ENCODE data around the gene TMTC2. TPM values are rescaled to one million over a fixed set of nuclear protein-coding genes. Genes with fewer than 3 reads are reported as not detected.
A peak's percentile ranks its signal among the peaks of the same experiment; 100 is the strongest.

The TMTC2 gene
- total and polyA plus RNA-seq, 2 donors (not counting 3 experiments of a cell fraction or from before 2014, with no cell fraction given), result 4.1 to 7.8 TPM

GRCh38 chr12:82685790-82686167 is 927 bp upstream of the TMTC2 start:
- DNase-seq (ENCODE audit: low read depth, low spot score) (peak; percentile 93), FAIRE-seq (peak; percentile 91)
- H3K79me2 ChIP-seq (ENCODE audit: control insufficient read depth, insufficient read depth, low read length), result no peaks in the 10 kb centered on the region
- no peaks in the 10 kb centered on the region for H3K9me3 ChIP-seq (replicated peaks; ENCODE audit: control insufficient read depth, insufficient read depth, low read length)
- H3K27me3 ChIP-seq (ENCODE audit: control insufficient read depth in 2 of 2, insufficient read depth in 2 of 2, low read length in 2 of 2), result peaks cover 8 to 12% of the 10 kb centered on the region in 2 experiments
- BruUV-seq (replicated peaks), result no TSS peak
- H3K36me3 ChIP-seq (ENCODE audit: control insufficient read depth in 2 of 2, extremely low read depth in 1 of 2, insufficient read depth in 2 of 2, low read length in 2 of 2), result no peaks in the 10 kb centered on the region
- no peak overlapping the region for H3K27ac ChIP-seq (ENCODE audit: insufficient read depth, low read depth, low read length)
- ChIA-PET CTCF (interaction anchor here (0.5 to 4.1 kb wide), 61 partner anchors 10 to 1926 kb away, joined by 3 to 86 read pairs (median 4); partner anchors contain the start of genes CCDC59 and METTL25), POLR2A (interaction anchor here (1.8 kb wide), 1 partner anchor 328 kb away, joined by 6 read pairs; the partner anchor contains the start of genes CCDC59 and METTL25)
- peak overlapping the region; percentile 30 for H3K9ac ChIP-seq (replicated peaks; ENCODE audit: extremely low read depth, insufficient read depth, low read length)
- H3K4me2 ChIP-seq (ENCODE audit: insufficient read depth, low read length), result peak overlapping the region; percentile 88
- H4K20me1 ChIP-seq (replicated peaks; ENCODE audit: control insufficient read depth, extremely low read depth, insufficient read depth, low read length), result no peaks in the 10 kb centered on the region
- H3K4me3 ChIP-seq (replicated peaks in 1 of 3; ENCODE audit: insufficient read depth in 1 of 3, low read depth in 1 of 3, low read length in 3 of 3), result peak overlapping the region; percentile 41 to 81 (median 77)
- no peaks in the 10 kb centered on the region for H3K9me1 ChIP-seq (replicated peaks; ENCODE audit: control insufficient read depth, extremely low read depth, insufficient read depth, low read length)
- intact Hi-C loops (cut with micrococcal nuclease), result loop anchor here (1.0 to 10.0 kb wide), 12 partner anchors 52 to 1818 kb away; no protein-coding TSS in a partner anchor
- H3K4me1 ChIP-seq (ENCODE audit: control insufficient read depth, extremely low read depth, insufficient read depth, low read length), result peaks cover 14% of the 10 kb centered on the region
- H2AFZ ChIP-seq (ENCODE audit: low read depth, low read length), result peak overlapping the region; percentile 80
- TF ChIP-seq MYC (IDR thresholded peaks at IDR 0.05; ENCODE audit: low read depth, low read length) (peak; percentile 13), FOS (IDR thresholded peaks at IDR 0.05; ENCODE audit: borderline replicate concordance, insufficient read depth, low read length) (no peak), POLR2A (IDR thresholded peaks at IDR 0.05; ENCODE audit: low read depth, low read length) (no peak), POLR2AphosphoS5 (IDR thresholded peaks at IDR 0.05; ENCODE audit: insufficient read depth, low read depth, low read length) (peak; percentile 16), EZH2 (IDR thresholded peaks at IDR 0.05; ENCODE audit: borderline replicate concordance, low read depth, low read length, severe bottlenecking) (no peak), GATA2 (IDR thresholded peaks at IDR 0.05; ENCODE audit: insufficient read depth, insufficient read length, low read depth, low read length) (no peak), CTCF (IDR thresholded peaks at IDR 0.05; ENCODE audit: extremely low read depth in 1 of 2, insufficient read depth in 1 of 2, low read depth in 1 of 2, low read length in 2 of 2) (peak; percentile 81 to 91), JUN (IDR thresholded peaks at IDR 0.05; ENCODE audit: borderline replicate concordance, insufficient read depth, insufficient read length, low read depth) (no peak), MAX (IDR thresholded peaks at IDR 0.05; ENCODE audit: insufficient read depth, insufficient read length) (no peak)
- dilution Hi-C loops (cut with MboI; ENCODE audit: extremely low pct_ligation_motif_present, low sequenced_read_pairs), result no loop called here
